Activated naive CD4-positive, alpha-beta T cell treated with anti-CD3 and anti-CD28 coated beads for 36 hours (primary cell): Measurements from ENCODE around the gene OLFM1. TPM values are rescaled to one million over a fixed set of nuclear protein-coding genes. Genes with fewer than 3 reads are reported as not detected.
A peak's percentile ranks its signal among the peaks of the same experiment; 100 is the strongest.
"Not testable (repeated sequence)": the region's sequence is repeated elsewhere in the genome, so short reads cannot be mapped to it uniquely, and the experiment has no call there.

Experiments used
- CTCF ChIA-PET: fragments of 350-600 bp; sonication (Branson Sonifier 250); formaldehyde crosslinking; loops from one replicate; lab custom pipeline; 2021; ENCODE audit warnings: antibody characterized with exemption; lab: Charles Lee
- DNase-seq: peaks from one replicate; pipeline ENCODE4 v3.0.0-alpha.2; 2020
- H3K27ac Mint-ChIP-seq: one replicate; pipeline ENCODE4 v1.8.0; 2021; ENCODE audit warnings: mild to moderate bottlenecking, mixed read lengths
- H3K27me3 Mint-ChIP-seq: one replicate; pipeline ENCODE4 v1.8.0; 2021; ENCODE audit warnings: low read depth, mixed read lengths
- H3K36me3 Mint-ChIP-seq: one replicate; pipeline ENCODE4 v1.8.0; 2021; ENCODE audit warnings: low read depth, mixed read lengths
- H3K4me1 Mint-ChIP-seq: one replicate; pipeline ENCODE4 v1.8.0; 2021; ENCODE audit warnings: low read depth, mixed read lengths
- H3K4me3 Mint-ChIP-seq: one replicate; pipeline ENCODE4 v1.8.0; 2021; ENCODE audit warnings: mild to moderate bottlenecking, moderate library complexity, mixed read lengths
- H3K9me3 Mint-ChIP-seq: one replicate; pipeline ENCODE4 v1.8.0; 2021; ENCODE audit warnings: mixed read lengths
- intact Hi-C: fragments of 100-400 bp; cut with micrococcal nuclease; formaldehyde crosslinking; loops from one replicate; pipeline ENCODE4 v1.15.1; 2023
- total RNA-seq, 2 experiments: library from RNA; stranded (reverse); gene quantifications; one replicate each; pipeline ENCODE4 v1.2.3, GENCODE V29; 2021

The OLFM1 gene
- total RNA-seq, 2 experiments from 2014 or later = not detected

GRCh38 chr9:135108831-135109510 is 21.5 kb downstream of the OLFM1 start:
- no peaks in the 10 kb centered on the region for H3K9me3 Mint-ChIP-seq

GRCh38 chr9:135109650-135110049 is 22.2 kb downstream of the OLFM1 start:
- Mint-ChIP-seq H3K27me3 (peaks cover 30% of the 10 kb centered on the region), H3K9me3 (no peaks in the 10 kb centered on the region), H3K27ac (no peak overlapping the region), H3K4me1 (no peaks in the 10 kb centered on the region), H3K36me3 (no peaks in the 10 kb centered on the region), H3K4me3 (no peak overlapping the region)
- intact Hi-C loops = no loop called here
- CTCF ChIA-PET = no interaction called here
- no peak for DNase-seq

More at GRCh38 chr9:135108831-135109510, 21.5 kb downstream of the OLFM1 start:
- no peak overlapping the region for H3K4me3 Mint-ChIP-seq
- peaks cover 30% of the 10 kb centered on the region for H3K27me3 Mint-ChIP-seq
- intact Hi-C loops = no loop called here
- CTCF ChIA-PET = no interaction called here
- H3K27ac Mint-ChIP-seq = no peak overlapping the region
- H3K4me1 Mint-ChIP-seq = no peaks in the 10 kb centered on the region
- H3K36me3 Mint-ChIP-seq = no peaks in the 10 kb centered on the region
- DNase-seq = no peak

GRCh38 chr9:135110416-135110815 is 22.9 kb downstream of the OLFM1 start:
- H3K4me1 Mint-ChIP-seq = no peaks in the 10 kb centered on the region
- H3K9me3 Mint-ChIP-seq = no peaks in the 10 kb centered on the region
- no peaks in the 10 kb centered on the region for H3K36me3 Mint-ChIP-seq
- no peak overlapping the region for H3K4me3 Mint-ChIP-seq
- CTCF ChIA-PET = no interaction called here
- intact Hi-C loops = no loop called here
- DNase-seq = no peak
- no peak overlapping the region for H3K27ac Mint-ChIP-seq
- H3K27me3 Mint-ChIP-seq = peaks cover 28% of the 10 kb centered on the region

DNA sequence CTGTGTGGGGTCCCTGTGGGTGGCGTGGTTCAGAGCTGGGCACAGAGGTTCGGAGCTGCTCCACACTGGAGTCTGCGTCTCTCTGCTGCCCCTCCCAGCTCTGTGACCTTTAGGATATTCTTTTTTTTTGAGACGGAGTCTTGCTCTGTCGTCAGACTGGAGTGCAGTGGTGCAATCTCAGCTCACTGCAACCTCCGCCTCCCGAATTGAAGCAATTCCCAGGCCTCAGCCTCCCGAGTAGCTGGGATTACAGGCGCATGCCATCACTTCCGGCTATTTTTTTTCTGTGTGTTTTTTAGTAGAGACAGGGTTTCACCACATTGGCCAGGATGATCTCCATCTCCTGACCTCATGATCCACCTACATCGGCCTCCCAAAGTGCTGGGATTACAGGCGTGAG is 24.1 kb downstream of the OLFM1 start:
- H3K9me3 Mint-ChIP-seq, intact Hi-C loops, H3K27ac Mint-ChIP-seq, CTCF ChIA-PET, H3K4me1 Mint-ChIP-seq, H3K36me3 Mint-ChIP-seq, H3K4me3 Mint-ChIP-seq, DNase-seq: not testable (repeated sequence)
- H3K27me3 Mint-ChIP-seq = peaks cover 28% of the 10 kb centered on the region

- CTCF ChIA-PET = no interaction called here
- Mint-ChIP-seq H3K36me3 (no peaks in the 10 kb centered on the region), H3K4me1 (no peaks in the 10 kb centered on the region), H3K27ac (peak overlapping the region; percentile 13), H3K9me3 (no peaks in the 10 kb centered on the region), H3K27me3 (no peaks in the 10 kb centered on the region), H3K4me3 (no peak overlapping the region)
- no peak for DNase-seq
- intact Hi-C loops = no loop called here
These were observed 28.9 kb downstream of the OLFM1 start for GRCh38 chr9:135116371-135116770.

- CTCF ChIA-PET = no interaction called here
- Mint-ChIP-seq H3K4me1 (no peaks in the 10 kb centered on the region), H3K27ac (no peak overlapping the region), H3K4me3 (no peak overlapping the region), H3K36me3 (no peaks in the 10 kb centered on the region), H3K9me3 (no peaks in the 10 kb centered on the region), H3K27me3 (no peaks in the 10 kb centered on the region)
- no peak for DNase-seq
- intact Hi-C loops = no loop called here
These were observed 29.4 kb downstream of the OLFM1 start for GRCh38 chr9:135116881-135117280.

DNA sequence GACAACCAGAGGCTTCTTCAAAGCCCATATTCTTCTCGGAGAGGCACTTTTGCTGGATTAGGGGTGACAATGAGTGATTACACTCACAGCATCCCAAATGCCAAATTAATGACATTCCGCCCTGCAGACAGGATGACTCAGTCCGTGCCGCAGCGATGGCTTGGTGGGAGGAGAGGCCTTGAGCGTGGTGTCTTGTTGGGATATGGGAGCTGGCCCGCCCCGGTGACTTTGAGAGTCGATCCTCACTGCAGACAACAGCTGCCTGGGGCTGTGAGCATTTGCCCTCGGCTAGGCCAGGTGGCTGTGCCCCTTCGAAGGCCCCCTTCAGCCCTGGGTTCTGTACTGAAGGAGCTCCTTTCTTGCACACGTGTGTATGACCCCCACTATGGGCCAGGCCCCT is 29.8 kb downstream of the OLFM1 start:
- H3K4me3 Mint-ChIP-seq = no peak overlapping the region
- no peaks in the 10 kb centered on the region for H3K27me3 Mint-ChIP-seq
- intact Hi-C loops = no loop called here

DNA sequence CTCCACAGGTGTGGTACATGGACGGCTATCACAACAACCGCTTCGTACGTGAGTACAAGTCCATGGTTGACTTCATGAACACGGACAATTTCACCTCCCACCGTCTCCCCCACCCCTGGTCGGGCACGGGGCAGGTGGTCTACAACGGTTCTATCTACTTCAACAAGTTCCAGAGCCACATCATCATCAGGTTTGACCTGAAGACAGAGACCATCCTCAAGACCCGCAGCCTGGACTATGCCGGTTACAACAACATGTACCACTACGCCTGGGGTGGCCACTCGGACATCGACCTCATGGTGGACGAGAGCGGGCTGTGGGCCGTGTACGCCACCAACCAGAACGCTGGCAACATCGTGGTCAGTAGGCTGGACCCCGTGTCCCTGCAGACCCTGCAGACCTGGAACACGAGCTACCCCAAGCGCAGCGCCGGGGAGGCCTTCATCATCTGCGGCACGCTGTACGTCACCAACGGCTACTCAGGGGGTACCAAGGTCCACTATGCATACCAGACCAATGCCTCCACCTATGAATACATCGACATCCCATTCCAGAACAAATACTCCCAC is 32.1 kb downstream of the OLFM1 start:
- Mint-ChIP-seq H3K4me1 (no peaks in the 10 kb centered on the region), H3K27me3 (no peaks in the 10 kb centered on the region), H3K27ac (no peak overlapping the region), H3K36me3 (no peaks in the 10 kb centered on the region), H3K9me3 (no peaks in the 10 kb centered on the region), H3K4me3 (no peak overlapping the region)
- DNase-seq = no peak
- intact Hi-C loops = no loop called here
- CTCF ChIA-PET = no interaction called here

More for the DNA sequence above, 29.8 kb downstream of the OLFM1 start:
- CTCF ChIA-PET = no interaction called here
- H3K4me1 Mint-ChIP-seq = no peaks in the 10 kb centered on the region
- H3K9me3 Mint-ChIP-seq = no peaks in the 10 kb centered on the region
- DNase-seq = no peak
- no peak overlapping the region for H3K27ac Mint-ChIP-seq
- H3K36me3 Mint-ChIP-seq = no peaks in the 10 kb centered on the region

DNA sequence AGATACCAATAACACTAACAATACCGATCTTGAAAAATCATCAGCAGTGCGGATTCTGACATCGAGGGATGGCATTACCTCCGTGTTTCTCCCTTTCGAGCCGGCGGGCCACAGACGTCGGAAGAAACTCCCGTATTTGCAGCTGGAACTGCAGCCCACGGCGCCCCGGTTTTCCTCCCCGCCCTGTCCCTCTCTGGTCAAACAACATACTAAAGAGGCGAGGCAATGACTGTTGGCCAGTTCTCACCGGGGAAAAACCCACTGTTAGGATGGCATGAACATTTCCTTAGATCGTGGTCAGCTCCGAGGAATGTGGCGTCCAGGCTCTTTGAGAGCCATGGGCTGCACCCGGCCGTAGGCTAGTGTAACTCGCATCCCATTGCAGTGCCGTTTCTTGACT is 32.8 kb downstream of the OLFM1 start:
- intact Hi-C loops = no loop called here
- no peaks in the 10 kb centered on the region for H3K27me3 Mint-ChIP-seq
- no peak overlapping the region for H3K4me3 Mint-ChIP-seq
- H3K4me1 Mint-ChIP-seq = no peaks in the 10 kb centered on the region
- no peaks in the 10 kb centered on the region for H3K36me3 Mint-ChIP-seq
- H3K9me3 Mint-ChIP-seq = no peaks in the 10 kb centered on the region
- no peak for DNase-seq
- CTCF ChIA-PET = no interaction called here
- no peak overlapping the region for H3K27ac Mint-ChIP-seq

GRCh38 chr9:135122316-135122715 is 34.8 kb downstream of the OLFM1 start:
- Mint-ChIP-seq H3K4me1 (no peaks in the 10 kb centered on the region), H3K36me3 (no peaks in the 10 kb centered on the region), H3K4me3 (no peak overlapping the region), H3K9me3 (no peaks in the 10 kb centered on the region), H3K27me3 (no peaks in the 10 kb centered on the region), H3K27ac (no peak overlapping the region)
- intact Hi-C loops = no loop called here
- CTCF ChIA-PET = no interaction called here
- DNase-seq = no peak

DNA sequence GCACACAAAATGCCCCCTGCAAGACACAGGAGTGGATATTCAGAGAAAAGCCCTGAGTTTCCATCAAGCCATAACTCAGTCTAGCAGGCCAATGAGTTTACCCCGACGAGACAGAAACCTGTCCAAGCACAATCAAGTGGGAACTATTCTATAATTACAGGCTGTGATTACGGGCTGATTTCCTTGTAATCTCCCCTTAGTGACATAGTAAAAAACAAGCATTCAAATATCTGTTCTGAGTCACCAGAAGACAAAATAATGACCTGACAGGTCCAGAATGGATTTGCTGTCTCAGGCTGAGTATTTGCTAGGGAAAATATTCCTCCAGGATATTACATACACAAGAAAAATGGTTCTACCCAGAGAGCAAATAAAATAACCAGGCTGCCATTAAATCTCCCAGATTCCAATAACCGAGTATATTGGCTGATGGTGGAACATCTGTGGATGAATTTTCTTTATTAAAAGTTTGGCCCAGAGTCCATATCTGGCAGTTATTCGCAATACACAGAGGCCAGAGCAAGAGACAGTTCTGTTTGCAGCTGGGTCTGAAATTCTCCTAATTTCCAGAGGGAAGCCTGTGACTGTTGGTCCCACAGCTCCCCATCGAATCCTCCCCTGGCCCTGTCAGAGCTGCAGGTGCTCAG is 35.8 kb downstream of the OLFM1 start:
- H3K4me3 Mint-ChIP-seq = no peak overlapping the region

GRCh38 chr9:135123773-135124134 is 36.3 kb downstream of the OLFM1 start:
- intact Hi-C loops = no loop called here
- no peak for DNase-seq
- no peak overlapping the region for H3K27ac Mint-ChIP-seq
- no peak overlapping the region for H3K4me3 Mint-ChIP-seq
- no peaks in the 10 kb centered on the region for H3K9me3 Mint-ChIP-seq
- no peaks in the 10 kb centered on the region for H3K4me1 Mint-ChIP-seq
- H3K36me3 Mint-ChIP-seq = no peaks in the 10 kb centered on the region
- H3K27me3 Mint-ChIP-seq = peaks cover 5% of the 10 kb centered on the region
- CTCF ChIA-PET = interaction anchor here (1.0 kb wide), 1 partner anchor 34 kb away, joined by 3 read pairs; no protein-coding TSS in a partner anchor

More for the DNA sequence above, 35.8 kb downstream of the OLFM1 start:
- no peaks in the 10 kb centered on the region for H3K36me3 Mint-ChIP-seq
- no peak for DNase-seq
- H3K4me1 Mint-ChIP-seq = no peaks in the 10 kb centered on the region
- CTCF ChIA-PET = interaction anchor here (1.0 kb wide), 1 partner anchor 34 kb away, joined by 3 read pairs; no protein-coding TSS in a partner anchor
- H3K27me3 Mint-ChIP-seq = peaks cover 5% of the 10 kb centered on the region
- H3K27ac Mint-ChIP-seq = no peak overlapping the region
- no peaks in the 10 kb centered on the region for H3K9me3 Mint-ChIP-seq
- intact Hi-C loops = no loop called here
